OCI-M2 (cell line): ENCODE results near the gene TOGARAM1.

Source experiments
- DNase-seq: peaks from one replicate; lab custom pipeline; 2025; ENCODE audit not compliant: unreplicated experiment; lab: John Stamatoyannopoulos, UW

Gene TOGARAM1

DNA sequence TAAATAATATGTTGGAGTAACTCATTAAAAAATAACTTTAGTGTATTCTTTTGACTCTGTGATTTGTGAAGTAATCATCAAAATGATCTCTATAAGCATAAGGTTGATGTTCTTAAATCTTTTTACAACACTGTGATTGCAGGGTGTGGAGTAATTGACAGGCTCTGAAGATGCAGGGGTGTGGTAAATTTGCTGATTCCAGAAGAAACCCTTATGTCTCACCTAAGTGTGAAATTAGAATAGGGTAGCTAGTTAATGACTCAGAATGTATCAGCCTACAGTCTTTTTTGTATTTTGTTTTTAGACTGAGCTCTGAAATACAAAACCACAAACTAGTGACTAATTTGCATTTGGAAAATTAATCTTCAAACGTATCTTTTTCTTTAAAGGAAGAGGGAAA is 127.8 kb downstream of the TOGARAM1 start:
- DNase-seq = no peak

DNA sequence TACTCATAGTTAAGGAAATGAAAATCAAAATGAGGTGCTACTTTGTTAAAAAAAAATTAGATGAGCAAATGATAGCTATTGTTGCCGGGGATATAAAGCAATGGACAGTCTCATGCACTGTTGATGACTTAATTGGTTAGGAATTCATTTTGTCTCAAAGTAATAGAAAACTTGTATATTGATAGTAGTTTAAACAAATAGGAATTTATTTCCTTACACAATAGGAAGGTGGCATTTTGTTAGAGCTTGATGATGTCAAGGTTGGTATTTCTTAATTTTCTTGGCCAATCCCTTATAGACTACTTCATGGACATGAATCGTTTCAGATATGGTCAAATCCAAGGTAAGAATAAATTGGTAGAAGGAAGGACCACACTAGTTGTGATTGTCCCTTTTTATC is 129.7 kb downstream of the TOGARAM1 start:
- DNase-seq = no peak

DNA sequence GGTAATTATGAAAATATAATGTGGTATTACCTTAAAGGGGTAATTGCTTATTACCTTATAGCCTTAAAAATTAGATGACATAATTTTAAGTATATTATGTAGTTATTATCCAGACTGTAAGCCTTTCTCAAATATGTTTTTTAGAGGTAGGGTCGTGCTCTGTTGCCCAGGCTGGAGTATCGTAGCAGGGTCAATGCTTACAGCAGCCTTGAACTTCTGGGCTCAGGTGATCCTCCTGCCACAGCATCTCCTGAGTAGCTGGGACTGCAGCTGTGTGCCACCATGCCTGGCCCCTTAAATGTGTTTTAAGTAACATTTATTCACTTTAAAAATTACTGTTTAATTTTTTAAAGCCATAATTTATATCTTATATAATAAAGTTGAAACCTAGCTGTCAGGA is 132.3 kb downstream of the TOGARAM1 start:
- no peak for DNase-seq

DNA sequence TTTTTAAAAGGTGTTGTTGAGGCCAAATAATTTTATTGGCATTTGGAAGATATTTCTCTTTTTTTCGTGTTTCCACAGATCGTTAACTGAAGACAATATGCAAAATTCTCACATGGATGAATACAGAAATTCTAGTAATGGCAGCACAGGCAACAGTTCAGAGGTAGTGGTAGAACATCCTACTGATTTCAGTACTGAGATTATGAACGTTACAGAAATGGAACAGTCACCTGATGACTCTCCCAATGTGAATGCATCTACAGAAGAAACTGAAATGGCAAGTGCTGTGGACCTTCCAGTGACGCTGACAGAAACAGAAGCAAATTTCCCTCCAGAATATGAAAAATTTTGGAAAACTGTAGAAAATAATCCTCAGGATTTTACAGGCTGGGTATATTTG is 133.2 kb downstream of the TOGARAM1 start:
- DNase-seq = no peak

DNA sequence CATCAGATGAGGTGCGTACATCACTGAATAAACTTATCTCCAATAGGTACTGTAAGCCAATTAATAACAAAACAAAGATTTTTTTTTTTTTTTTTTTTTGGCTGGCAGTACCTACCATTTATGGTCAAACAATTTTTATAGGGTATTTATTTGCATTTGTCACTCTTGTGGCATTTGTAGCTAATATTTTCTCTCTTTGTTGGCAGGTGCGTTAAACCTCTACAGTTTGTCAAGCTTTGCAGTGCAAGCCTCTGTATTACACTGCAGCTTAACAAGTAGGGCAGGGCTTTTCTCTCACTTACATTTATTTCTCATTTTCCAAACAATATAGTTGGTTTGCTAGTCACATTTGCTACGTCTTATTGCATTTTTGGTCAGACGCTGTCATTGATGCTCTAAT is 134.2 kb downstream of the TOGARAM1 start:
- DNase-seq = no peak

DNA sequence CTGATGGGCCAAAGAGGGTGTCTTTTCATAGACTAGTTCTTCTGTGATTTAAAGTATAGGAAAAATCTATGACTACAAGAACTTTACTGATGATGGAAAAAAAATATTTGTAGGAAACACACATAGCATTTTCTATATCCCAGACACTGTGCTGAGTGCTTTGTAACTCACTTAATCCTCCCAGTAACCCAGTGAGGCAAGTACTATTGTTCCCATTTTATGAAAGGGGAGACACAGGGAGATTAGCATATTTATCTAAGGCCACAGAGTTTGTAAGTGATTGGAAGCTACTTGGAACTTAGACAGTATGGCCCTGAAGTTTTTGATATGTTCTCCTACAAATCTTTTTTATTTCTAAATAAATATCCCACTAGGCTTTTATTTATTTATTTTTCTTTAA is 141.8 kb downstream of the TOGARAM1 start:
- DNase-seq = no peak

DNA sequence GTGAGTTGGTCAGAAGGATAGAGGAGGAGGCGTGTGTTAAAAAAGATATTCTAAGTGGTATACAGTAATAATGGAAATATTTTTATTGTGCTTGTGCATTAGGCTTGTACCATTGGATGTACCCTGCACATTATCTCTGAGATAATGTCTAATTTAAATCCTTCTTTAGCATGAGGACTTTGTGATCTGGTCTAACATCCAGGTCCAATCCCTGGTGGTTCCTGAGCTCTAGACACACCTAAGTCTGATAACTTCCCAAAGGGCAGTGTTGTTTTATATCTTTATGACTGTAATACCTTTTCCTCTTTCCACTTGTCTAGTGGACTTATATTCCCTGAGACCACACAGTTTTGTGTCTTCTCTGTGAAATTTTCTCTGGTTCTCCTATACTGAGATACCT is 142.6 kb downstream of the TOGARAM1 start:
- no peak for DNase-seq

DNA sequence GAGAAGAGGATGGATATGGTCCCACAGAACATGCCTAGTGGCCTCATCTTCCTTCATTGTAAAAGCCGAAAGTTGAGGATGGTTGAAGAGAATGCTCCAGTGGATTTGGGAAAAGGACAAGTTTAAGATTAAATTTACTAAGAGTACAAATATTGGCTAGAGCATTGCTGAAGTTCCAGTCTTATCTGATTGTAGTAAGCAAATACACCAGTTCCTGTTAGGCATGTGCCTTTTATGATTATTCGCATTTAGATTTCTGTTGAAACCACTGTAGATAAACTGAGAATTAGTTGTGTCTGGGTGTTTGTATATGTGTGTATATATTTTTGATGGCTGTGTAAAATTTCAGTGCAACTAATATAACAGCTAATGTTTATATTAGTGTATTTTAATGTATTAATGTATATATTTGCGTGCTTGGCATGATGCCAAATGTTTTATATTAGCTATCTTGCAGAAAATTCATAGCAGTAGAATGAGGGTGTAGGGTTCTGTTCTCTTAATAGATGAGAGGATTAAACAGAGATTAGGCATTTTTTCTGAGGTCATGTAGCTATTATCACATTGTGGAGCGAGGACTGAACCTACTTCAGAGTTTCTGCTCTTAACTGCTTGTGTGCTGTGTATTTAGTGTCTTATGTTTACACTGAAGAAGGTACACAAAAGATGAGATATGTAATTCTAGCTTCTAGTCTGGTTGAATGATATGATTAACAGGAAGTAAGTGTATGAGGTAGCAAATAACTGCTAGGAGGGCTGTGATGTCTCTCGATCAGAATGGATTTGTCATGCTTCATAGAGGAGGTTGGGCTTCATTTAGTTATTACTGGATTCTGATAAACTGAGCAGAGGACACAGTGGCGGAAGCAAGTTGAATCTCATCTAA is 151.1 kb downstream of the TOGARAM1 start:
- DNase-seq = no peak

DNA sequence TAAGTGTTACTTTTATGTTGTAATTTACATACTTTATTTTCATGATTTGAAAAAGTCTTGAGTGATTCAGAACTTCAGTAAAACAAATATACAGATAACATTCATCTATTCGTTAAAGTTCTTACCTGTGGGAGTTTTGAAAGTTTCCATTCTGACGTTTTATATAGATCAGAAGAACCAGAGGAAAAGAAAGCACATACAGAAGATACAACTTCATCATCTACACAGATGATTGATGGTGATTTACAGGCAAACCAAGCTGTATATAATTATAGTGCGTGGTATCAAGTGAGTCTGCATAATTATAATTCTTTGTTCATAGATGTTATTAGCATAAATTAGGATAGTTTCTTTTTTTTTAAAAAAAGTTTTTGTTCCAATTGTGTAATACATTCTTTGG is 152.3 kb downstream of the TOGARAM1 start:
- no peak for DNase-seq

DNA sequence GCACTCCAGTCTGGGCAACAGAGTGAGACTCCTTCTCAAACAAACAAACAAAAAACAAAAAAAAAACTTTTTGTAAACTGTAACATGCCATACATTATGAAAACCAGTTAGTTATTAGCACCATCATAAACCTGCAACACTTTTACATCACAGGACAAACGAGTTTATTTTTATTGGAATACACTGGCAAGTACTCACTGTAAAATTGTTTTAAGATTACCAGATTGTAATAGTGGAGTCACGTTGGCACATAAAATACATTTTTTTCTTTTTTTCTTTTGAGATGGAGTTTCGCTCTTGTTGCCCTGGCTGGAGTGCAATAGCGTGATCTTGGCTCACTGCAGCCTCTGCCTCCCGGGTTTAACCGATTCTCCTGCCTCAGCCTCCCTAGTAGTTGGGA is 156.6 kb downstream of the TOGARAM1 start:
- no peak for DNase-seq

DNA sequence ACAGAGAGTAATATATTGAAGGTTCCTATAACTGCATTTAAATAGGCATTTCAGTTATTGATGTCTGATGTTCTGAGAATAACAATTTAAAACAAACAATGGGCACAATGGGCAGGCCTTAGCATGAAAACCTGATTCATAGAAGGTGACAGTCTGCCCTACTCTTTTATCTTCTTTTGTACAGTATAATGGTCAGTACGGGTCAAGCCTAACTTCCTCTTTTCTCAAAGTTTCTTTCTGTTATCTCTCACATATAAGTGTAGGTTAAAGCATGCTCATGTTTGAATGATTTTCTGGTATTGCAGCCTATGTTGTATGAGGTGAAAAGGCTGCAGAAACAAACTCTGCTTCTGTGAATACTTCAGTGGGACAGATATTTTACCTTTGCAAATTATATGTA is 158.1 kb downstream of the TOGARAM1 start:
- DNase-seq = peak; percentile 29

DNA sequence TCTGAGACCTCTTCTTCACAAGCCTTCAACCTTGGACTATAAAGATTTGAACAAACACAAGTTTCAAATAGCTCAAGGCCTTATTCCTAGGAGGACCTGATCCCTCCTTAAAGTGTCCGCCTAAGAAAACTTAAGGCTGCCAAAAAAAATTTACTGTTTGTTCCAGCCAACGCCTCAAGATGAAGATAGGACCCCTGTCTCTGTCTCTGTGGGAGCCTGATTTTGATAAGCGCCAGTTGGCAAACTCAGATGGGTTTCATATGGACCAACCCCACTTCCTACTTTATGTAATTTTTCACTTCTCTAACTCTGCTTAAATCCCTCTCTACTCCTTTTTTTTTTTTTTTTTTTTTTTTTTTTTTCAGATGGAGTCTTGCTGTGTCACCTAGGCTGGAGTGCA is 161.3 kb downstream of the TOGARAM1 start:
- DNase-seq = no peak
